Measurements from ENCODE around the gene CHAC1.

Gene CHAC1, protein sequence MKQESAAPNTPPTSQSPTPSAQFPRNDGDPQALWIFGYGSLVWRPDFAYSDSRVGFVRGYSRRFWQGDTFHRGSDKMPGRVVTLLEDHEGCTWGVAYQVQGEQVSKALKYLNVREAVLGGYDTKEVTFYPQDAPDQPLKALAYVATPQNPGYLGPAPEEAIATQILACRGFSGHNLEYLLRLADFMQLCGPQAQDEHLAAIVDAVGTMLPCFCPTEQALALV

GRCh38 chr15:40952901-40953712 lies at the start of gene CHAC1:
Gene CHAC1 (plus strand): TSS chr15:40953471. CDS start chr15:40953584, 113 bp downstream.
- peaks cover 41% of the 10 kb centered on the region for H3K4me1 Mint-ChIP-seq

GRCh38 chr15:40904552-40905201 lies 48.6 kb upstream of the CHAC1 start:
- Mint-ChIP-seq H3K27me3 (no peaks in the 10 kb centered on the region), H3K27ac (no peak overlapping the region), H3K4me1 (peaks cover 21% of the 10 kb centered on the region), H3K36me3 (ENCODE audit: low read depth) (peaks cover 14% of the 10 kb centered on the region), H3K4me3 (no peak overlapping the region), H3K9me3 (no peaks in the 10 kb centered on the region)
- DNase-seq: no peak
- ATAC-seq: no peak

More at GRCh38 chr15:40952901-40953712, at the start of gene CHAC1:
- DNase-seq (peak; percentile 97), ATAC-seq (peak; percentile 95)
- peak within 1 kb of the TSS; percentile 96 for H3K27ac Mint-ChIP-seq
- peaks cover 28% of the 10 kb centered on the region for H3K36me3 Mint-ChIP-seq (ENCODE audit: low read depth)
- no peaks in the 10 kb centered on the region for H3K27me3 Mint-ChIP-seq
- peak within 1 kb of the TSS; percentile 88 for H3K4me3 Mint-ChIP-seq
- H3K9me3 Mint-ChIP-seq: no peaks in the 10 kb centered on the region

DNA sequence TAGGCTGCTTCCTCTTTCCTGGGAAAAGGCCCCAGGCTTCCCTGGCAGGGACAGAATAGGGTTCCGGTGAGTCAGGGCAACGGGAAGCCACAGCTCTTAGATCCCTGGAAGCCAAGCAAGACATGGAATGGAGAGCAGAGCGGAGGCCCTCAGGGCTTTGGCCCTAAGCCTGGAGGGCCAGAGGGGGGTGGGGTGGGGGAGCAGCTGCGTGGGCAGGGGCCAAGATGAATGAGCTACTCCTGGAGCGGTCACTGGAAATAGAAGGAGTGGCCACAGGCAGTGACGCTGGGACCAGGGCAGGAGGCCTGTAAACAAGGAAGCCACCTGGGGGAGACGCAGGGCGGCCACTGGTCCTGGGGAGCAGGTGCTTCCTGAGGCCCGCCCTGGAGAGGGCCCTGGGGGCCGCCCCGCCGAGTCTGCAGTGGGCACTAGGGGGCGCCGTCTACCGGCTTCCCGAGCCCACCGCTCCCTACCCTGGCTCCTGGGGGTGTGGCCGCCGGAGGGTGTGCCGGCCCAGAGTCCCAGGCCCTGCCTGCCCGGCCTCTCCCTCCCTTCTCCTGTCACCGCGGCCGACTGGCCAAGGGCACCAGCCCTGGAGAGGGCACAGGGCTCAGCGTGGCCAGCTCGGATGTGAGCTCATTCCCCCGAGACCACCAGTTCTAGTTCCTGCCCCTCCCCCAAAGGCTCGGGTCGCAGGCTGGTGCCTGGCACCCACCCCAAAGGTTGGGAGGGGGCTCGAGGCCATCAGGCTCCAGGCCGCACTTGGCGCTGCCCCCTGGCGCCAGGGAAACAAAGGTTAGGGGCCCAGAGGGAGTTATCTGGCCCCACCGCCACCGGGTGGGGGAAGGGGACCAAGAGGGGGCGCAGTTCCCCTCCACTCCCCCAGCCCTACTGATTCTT lies 46.9 kb upstream of the CHAC1 start:
- no peaks in the 10 kb centered on the region for H3K9me3 Mint-ChIP-seq
- H3K4me1 Mint-ChIP-seq: peaks cover 21% of the 10 kb centered on the region
- H3K36me3 Mint-ChIP-seq (ENCODE audit: low read depth): peaks cover 12% of the 10 kb centered on the region

DNA sequence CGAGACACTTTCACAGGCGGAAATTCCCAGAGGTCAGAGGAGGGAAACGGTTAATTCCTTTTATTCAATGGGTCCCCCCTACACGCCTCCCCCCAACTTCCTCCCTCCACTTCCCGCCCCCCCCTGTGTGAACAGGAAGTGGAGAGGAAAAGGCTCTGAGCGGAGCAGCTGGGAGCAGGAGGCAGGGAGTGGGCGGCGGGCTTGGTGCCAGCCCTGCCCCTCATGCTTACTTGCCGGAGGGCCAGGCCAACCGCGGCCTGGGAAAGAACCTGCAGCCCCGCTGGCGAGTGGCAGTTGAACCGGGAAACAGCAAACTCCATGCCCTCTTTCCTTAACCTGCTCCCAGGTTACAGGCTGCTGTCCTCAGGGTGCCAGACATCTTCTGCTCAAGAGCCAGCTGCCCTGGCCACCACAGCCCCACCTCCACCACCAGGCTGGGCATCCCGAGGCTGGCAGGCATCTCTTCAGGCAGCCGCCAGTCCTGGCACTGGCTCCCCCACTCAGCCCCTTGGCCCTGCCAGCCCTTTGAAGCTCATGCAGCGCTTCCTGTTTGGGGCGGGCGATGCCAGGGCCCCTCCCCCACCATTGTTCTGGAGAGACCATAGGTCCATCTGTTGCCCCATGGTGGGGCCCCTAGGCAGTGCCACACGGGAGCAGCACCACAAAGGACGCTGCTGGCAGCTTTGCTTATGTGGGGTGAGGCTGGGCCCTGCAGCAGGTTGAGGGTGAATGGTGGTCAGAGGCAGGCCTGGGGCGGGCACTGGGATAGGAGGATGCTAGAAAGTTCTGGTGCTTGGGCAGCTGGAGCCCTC lies 46.1 kb upstream of the CHAC1 start:
- peaks cover 12% of the 10 kb centered on the region for H3K36me3 Mint-ChIP-seq (ENCODE audit: low read depth)
- H3K27ac Mint-ChIP-seq: peak overlapping the region; percentile 75
- H3K4me1 Mint-ChIP-seq: peaks cover 21% of the 10 kb centered on the region
- H3K4me3 Mint-ChIP-seq: peak overlapping the region; percentile 76
- peak; percentile 17 for ATAC-seq
- peak; percentile 64 for DNase-seq
- H3K27me3 Mint-ChIP-seq: no peaks in the 10 kb centered on the region
- H3K9me3 Mint-ChIP-seq: no peaks in the 10 kb centered on the region

More for the DNA sequence above, 46.9 kb upstream of the CHAC1 start:
- DNase-seq: peak; percentile 93
- peak overlapping the region; percentile 76 for H3K4me3 Mint-ChIP-seq
- H3K27me3 Mint-ChIP-seq: no peaks in the 10 kb centered on the region
- peak overlapping the region; percentile 75 for H3K27ac Mint-ChIP-seq
- peak; percentile 92 for ATAC-seq

GRCh38 chr15:40908095-40908494 lies 45.2 kb upstream of the CHAC1 start:
- Mint-ChIP-seq H3K4me3 (no peak overlapping the region), H3K36me3 (ENCODE audit: low read depth) (peaks cover 6% of the 10 kb centered on the region), H3K27ac (no peak overlapping the region), H3K9me3 (no peaks in the 10 kb centered on the region), H3K27me3 (no peaks in the 10 kb centered on the region), H3K4me1 (peaks cover 17% of the 10 kb centered on the region)
- DNase-seq (no peak), ATAC-seq (no peak)

DNA sequence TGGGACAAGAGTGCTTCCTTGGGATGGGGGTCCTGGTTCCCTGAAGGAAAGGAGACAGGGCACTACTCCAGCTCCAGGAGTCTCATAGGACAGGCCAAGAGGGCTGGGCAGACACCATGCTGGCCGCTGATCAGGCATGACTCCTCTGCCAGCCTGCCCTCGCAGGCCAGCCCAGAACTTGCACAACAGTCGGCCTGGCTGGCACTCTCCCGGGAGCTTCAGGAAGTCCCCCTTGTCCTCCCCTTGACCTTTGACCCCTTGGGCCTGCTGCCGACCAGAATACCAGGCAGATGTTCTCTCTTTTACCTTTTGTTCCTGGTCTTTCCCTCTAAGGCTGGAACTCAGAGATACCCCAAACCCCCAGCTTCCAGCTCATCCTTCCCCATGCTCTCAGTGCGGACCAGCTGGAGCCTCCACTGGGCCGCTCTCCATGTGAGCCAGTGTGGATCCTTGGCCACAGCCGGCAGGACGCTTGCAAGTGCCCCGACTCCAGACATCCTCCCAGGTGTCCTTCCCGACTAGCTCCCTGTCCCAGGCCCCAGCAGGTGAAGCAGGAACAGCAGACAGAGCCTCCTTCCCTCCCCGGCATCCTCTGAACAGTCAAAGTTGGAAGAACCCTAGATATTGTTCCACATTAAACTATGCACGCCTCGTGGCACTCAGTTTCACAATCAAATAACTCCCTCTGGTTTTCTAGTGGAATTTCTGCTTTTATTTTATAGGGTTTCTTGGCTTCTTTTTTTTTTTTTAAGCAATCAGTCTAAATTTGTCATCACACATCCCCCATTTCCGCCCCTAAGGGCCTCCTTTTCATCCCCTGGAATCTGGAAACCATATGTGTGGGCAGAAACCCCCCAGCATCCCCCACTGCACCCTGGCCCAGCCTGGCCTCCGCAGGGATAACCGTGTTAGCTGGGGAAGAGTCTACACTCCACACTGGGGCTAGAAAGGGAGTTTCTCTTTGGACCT lies 43.3 kb upstream of the CHAC1 start:
- Mint-ChIP-seq H3K36me3 (ENCODE audit: low read depth) (no peaks in the 10 kb centered on the region), H3K4me1 (peaks cover 9% of the 10 kb centered on the region), H3K27me3 (no peaks in the 10 kb centered on the region), H3K9me3 (no peaks in the 10 kb centered on the region), H3K4me3 (no peak overlapping the region), H3K27ac (no peak overlapping the region)
- DNase-seq (no peak), ATAC-seq (no peak)

- Mint-ChIP-seq H3K27ac (no peak overlapping the region), H3K36me3 (ENCODE audit: low read depth) (no peaks in the 10 kb centered on the region), H3K9me3 (no peaks in the 10 kb centered on the region), H3K4me1 (peaks cover 9% of the 10 kb centered on the region), H3K27me3 (no peaks in the 10 kb centered on the region), H3K4me3 (no peak overlapping the region)
- no peak for DNase-seq
- ATAC-seq: no peak
Observed at GRCh38 chr15:40911141-40911540, 42.1 kb upstream of the CHAC1 start.

DNA sequence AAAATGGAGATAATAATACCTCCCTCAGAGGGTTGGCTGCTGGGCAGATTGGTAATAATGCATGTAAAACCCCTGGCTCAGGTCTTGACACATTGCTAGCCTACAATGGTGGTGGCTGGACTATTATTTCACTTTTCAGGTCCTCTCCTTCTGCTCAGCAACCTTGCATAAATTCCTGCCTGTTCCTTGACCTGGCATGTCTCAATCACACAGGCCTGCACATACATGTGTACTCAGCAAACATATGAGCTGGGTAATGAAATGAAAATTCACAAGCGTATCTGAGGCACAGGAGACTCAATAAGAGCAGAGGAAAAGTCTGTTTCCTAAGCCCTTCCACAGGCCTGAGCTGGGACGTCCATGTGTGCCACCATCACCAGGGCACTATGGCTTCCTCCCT lies 41.6 kb upstream of the CHAC1 start:
- H3K4me3 Mint-ChIP-seq: no peak overlapping the region
- no peak overlapping the region for H3K27ac Mint-ChIP-seq

DNA sequence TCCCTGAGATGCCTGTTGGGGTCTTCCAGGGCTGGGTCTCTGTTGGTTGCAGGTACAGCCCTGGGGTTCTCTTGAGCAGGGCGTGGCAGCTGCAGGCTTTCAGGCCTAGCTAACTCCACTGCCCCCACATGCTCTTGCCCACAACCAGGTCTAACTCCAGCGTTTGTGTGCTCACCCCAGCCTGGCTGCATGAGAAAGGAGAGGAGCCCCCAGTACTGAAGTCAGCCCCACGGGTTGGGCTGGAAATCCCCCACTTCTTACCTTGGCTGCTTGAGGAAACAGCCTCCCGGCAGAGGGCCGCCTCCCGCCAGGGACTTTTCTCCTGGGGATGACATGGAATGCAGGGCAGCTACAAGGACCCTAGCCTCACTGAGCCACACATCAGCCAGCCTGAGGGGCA lies 40.8 kb upstream of the CHAC1 start:
- DNase-seq (no peak), ATAC-seq (peak; percentile 12)
- Mint-ChIP-seq H3K4me1 (peaks cover 3% of the 10 kb centered on the region), H3K9me3 (no peaks in the 10 kb centered on the region), H3K36me3 (ENCODE audit: low read depth) (no peaks in the 10 kb centered on the region), H3K27ac (no peak overlapping the region), H3K4me3 (no peak overlapping the region), H3K27me3 (no peaks in the 10 kb centered on the region)

More for the DNA sequence above, 41.6 kb upstream of the CHAC1 start:
- DNase-seq: no peak
- Mint-ChIP-seq H3K36me3 (ENCODE audit: low read depth) (no peaks in the 10 kb centered on the region), H3K27me3 (no peaks in the 10 kb centered on the region), H3K4me1 (peaks cover 9% of the 10 kb centered on the region), H3K9me3 (no peaks in the 10 kb centered on the region)
- no peak for ATAC-seq

DNA sequence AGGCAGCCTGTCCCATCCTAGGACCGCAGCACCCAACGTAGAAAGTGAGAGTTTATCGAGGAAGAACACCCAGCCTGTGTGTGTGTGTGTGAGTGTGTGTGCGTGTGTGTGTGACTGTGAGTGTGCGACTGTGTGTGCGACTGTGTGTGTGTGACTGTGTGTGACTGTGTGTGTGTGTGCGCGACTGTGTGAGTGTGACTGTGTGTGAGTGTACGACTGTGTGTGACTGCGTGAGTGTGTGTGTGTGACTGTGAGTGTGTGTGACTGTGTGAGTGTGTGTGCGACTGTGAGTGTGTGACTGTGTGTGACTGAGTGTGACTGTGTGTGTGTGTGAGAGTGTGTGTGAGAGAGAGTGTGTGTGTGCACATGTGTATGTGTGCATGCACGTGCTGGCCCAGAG lies 39.3 kb upstream of the CHAC1 start:
- ATAC-seq (no peak), DNase-seq (no peak)
- Mint-ChIP-seq H3K9me3 (no peaks in the 10 kb centered on the region), H3K4me3 (no peak overlapping the region), H3K36me3 (ENCODE audit: low read depth) (no peaks in the 10 kb centered on the region), H3K27ac (no peak overlapping the region), H3K4me1 (no peaks in the 10 kb centered on the region), H3K27me3 (no peaks in the 10 kb centered on the region)

DNA sequence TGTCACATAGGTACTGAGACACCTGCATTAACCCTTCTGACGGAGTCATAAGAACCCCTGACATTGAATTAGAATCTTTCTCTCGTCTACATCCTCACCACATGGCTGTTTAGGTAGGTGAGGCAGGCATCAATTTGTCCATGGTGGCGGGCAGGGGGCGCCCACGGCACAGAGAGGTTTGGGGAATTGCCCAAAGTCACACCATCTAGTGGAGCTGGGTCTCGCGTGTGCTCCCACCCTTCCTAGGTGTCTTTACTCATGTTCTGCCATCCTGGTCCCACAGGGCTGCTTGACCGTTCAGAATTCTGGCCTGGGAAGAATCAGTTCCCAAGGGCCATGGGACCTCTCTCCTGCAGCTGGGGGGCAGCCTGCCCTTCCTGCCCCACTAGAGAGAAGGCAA lies 38.8 kb upstream of the CHAC1 start:
- H3K9me3 Mint-ChIP-seq: no peaks in the 10 kb centered on the region
- H3K4me1 Mint-ChIP-seq: no peaks in the 10 kb centered on the region
- DNase-seq (no peak), ATAC-seq (no peak)
- H3K36me3 Mint-ChIP-seq (ENCODE audit: low read depth): no peaks in the 10 kb centered on the region
- no peaks in the 10 kb centered on the region for H3K27me3 Mint-ChIP-seq
- no peak overlapping the region for H3K4me3 Mint-ChIP-seq
- H3K27ac Mint-ChIP-seq: no peak overlapping the region

GRCh38 chr15:40915116-40915661 lies 38.1 kb upstream of the CHAC1 start:
- H3K36me3 Mint-ChIP-seq (ENCODE audit: low read depth): no peaks in the 10 kb centered on the region
- H3K27me3 Mint-ChIP-seq: no peaks in the 10 kb centered on the region
- H3K27ac Mint-ChIP-seq: no peak overlapping the region
- no peak overlapping the region for H3K4me3 Mint-ChIP-seq
- H3K4me1 Mint-ChIP-seq: no peaks in the 10 kb centered on the region
- no peak for DNase-seq
- no peaks in the 10 kb centered on the region for H3K9me3 Mint-ChIP-seq
- ATAC-seq: no peak

All from activated naive CD8-positive, alpha-beta T cell treated with anti-CD3 and anti-CD28 coated beads, Interleukin-2, amount 50 U/mL, for 24 hours (primary cell).